NCI-H146 (cell line): ENCODE measurements around the gene KIF13A.
"Not testable (repeated sequence)": the region's sequence is repeated elsewhere in the genome, so short reads cannot be mapped to it uniquely, and the experiment has no call there.

Source experiments
- DNase-seq: peaks from one replicate; lab custom pipeline; 2025; lab: John Stamatoyannopoulos, UW

Gene KIF13A

GRCh38 chr6:17968876-17969275 lies 18.6 kb downstream of the KIF13A start:
- DNase-seq: no peak

DNA sequence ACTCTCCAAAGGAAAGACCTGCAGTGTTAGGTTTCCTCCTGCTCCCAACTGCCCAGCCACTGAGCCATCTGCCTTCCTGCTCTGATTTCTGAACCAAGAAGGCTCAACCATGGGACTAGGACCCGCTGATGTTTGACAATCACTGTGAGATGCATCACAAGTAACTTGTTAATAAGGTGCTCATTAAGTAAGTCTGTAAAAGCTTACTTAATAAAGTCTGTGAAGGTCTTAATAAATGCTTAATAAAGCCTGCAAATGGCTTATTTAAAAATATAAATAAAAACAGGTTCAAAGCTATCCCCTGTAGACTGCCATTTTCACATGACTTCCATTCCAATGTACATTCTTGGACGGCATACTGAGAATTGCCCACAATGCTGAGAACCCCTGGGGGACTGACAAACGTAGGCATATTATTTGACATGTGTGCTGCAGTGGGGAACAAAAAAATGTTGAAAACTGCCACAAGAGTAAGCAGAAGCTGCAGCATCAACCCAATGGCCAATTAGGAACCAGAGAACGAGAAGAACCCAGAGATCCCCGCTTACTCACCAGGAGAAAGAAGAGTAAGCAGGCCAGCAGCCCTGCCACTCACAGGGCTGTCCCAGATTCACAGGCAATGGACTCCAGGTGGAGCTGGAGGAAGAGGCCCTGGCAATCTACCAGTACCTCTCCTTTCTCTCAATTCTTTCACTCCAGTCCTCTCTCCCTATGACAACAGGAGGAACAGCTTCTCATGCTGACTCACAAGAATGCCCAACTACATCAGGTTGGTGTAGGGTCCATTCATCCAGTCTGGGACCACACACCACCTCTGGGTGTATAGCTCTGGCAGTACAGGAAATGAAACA lies 19.5 kb downstream of the KIF13A start:
- no peak for DNase-seq

DNA sequence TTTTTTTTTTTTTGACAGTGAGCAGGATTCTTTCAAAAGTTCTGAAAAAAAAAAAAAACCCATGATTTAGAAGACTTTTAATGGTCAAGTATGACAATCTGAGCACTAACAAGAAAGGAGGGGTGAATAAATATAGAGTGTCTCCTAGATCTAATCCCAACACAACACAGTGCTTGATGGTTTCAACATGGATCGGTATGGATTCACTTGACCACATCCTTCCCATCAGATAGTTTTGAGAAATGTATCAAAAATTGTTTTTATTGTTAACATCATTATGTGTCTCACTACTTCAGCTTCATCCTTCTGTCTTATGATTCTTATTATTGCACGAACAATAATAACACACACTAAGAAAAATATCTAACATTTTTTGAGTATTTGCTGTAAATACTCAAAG lies 21.0 kb downstream of the KIF13A start:
- no peak for DNase-seq

- no peak for DNase-seq
Observed at GRCh38 chr6:17965397-17965796, 22.0 kb downstream of the KIF13A start.

DNA sequence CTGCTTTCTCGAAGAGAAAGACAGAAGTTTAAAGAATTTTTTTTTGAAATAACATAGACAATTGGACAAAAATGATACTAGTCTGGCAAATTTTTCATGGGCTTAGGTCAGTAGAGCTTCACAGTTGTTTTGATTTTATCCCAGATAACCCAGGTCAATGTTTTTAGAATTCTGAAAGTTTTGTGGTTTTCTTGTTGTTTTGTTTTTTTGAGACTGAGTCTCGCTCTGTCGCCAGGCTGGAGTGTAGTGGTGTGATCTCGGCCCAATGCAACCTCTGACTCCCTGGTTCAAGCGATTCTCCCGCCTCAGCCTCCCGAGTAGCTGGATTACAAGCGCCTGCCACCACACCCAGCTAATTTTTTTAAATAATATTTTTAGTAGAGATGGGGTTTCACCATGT lies 22.8 kb downstream of the KIF13A start:
- no peak for DNase-seq

DNA sequence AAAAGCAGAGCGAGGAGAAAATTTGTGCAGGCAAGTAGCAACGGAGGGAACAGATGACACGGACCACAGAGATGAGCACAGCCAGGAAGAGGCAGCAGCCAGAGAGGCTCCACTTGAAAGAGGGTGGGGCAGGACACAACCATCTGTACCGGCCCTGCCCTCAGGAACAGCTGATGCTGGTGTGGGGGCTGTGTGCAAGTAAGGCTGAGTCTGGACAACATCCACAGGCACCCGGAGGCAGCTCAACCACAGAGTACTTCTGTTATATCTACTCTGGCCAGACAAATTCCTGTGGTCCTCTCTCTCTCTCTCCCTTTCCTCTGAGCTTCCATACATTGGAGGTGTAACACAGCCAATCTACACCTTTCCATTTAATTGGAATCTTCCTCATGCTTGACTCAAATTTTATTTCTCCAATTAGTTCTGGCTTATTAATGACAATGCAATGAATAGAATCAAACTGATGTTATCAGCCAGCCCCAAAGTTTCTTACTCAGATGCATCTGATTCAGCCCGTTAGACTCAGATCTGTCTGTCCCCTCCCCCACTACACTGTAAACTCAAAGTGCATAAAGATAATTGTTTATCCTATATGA lies 24.9 kb downstream of the KIF13A start:
- DNase-seq: no peak

DNA sequence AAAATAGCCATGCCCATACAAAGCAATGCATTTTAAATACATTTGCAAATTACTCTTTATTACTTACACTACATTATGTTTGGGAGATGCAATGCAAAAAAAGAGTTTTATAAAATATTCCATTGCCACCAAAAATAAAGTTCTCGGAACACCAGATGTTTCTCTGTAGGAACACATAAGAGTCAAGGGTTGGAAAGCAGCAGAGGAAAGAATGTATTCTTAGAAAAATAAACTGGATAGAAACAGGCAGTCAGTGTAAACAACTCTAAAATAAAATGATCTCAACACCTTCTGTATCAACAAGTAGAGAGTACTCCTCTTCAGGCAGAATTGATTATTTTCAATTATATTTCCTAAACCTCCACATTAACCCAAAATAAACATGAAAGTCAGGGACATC lies 28.1 kb downstream of the KIF13A start:
- no peak for DNase-seq

DNA sequence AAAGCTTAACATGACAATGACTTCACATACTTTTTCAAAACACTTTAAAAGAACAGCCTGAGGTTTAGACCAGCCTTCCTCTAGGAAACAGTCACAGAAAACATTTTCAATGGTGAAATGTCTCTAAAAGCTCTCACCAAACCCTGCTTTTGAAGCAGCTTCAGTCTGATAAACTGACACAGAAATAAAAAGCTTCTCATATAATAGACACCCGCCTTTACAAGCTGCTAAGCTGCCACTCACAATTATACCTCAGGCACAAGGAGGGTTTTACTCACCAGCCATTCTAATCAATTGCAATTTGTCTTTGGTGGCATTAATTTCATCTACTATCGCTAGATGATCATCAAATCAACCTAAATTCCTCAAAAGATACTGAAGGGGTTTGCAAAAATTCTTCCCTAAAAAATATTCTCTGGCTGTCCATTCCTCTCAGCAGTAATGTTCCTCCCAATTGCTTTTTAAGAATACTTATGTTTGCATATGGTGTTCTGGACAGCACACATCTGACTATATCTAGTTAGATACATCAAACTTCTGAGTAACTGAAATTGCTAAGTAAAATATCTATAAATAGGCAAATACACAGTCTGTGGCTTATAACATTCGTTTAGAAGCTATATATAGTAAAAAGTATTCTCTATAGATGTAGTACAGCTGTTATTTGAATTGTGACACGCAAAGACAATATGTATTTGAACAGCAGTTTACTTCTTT lies 29.4 kb downstream of the KIF13A start:
- DNase-seq: no peak

- no peak for DNase-seq
Observed at GRCh38 chr6:17957498-17957897, 29.9 kb downstream of the KIF13A start.

DNA sequence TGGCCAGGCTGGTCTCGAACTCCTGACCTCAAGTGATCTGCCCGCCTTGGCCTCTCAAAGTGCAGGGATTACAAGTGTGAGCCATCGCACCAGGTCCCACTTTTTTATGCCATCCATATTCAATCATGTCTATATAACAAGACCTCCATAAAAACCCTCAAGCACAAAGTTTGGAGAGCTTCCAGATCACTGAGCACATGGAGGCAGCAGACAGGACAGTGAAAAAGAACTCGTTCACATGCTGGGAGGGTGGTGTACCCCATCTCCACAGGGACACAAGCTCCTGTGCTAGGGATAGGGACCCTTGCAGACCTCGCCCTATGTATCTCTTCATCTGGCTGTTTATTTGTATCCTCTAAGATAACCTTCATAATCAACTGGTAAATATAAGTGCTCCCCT lies 30.3 kb downstream of the KIF13A start:
- DNase-seq: no peak

DNA sequence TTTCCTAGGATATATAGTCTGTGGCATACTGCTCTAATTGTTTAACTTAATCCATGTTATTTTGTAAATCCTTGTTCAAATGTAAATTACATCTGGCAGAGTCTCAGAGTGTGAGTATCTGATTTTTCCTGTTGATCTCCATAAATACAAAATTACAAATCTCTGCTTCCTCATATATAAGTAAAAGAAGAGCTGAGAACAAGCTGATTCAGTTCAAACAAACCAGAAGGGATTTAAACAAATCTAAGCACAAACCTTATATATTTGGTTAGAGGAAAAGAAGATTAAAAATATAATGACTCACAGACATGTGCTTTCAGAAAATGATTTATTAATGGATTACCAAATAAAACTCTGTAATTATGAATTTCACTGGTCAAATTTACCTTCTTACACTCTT lies 37.3 kb downstream of the KIF13A start:
- no peak for DNase-seq

DNA sequence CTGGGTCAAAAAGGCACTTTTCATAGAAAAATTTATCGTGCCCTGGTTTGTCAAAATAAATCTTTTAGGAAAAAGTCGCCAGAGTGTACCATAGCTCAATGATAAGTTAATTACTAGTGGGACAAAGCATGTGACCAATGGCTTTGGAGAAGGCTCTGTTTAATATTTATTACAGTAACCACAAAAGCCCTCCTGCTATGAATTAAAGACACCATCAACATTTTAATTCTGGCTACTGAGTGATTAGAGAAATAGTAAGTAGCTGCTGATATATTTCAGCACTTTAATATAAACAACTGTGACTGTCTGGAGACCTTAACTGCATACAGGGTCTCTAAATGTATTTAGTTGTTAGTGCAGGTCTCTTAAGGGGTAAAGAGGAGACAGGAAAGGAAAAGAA lies 38.3 kb downstream of the KIF13A start:
- DNase-seq: no peak

- no peak for DNase-seq
Observed at GRCh38 chr6:17948725-17949124, 38.7 kb downstream of the KIF13A start.

DNA sequence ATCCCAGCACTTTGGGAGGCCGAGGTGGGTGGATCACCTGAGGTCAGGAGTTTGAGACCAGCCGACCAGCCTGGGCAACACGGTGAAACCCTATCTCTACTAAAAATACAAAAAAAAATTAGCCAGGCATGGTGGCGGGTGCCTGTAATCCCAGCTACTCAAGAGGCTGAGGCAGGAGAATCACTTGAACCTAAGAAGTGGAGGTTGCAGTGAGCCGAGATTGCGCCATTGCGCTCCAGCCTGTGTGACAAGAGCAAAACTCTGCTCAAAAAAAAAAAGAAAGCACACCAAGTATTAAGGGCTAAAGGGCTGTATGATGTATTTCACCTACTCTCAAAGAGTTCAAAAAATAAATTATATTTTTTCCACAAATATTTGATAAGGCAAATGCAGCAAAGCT lies 39.9 kb downstream of the KIF13A start:
- not testable (repeated sequence) for DNase-seq

DNA sequence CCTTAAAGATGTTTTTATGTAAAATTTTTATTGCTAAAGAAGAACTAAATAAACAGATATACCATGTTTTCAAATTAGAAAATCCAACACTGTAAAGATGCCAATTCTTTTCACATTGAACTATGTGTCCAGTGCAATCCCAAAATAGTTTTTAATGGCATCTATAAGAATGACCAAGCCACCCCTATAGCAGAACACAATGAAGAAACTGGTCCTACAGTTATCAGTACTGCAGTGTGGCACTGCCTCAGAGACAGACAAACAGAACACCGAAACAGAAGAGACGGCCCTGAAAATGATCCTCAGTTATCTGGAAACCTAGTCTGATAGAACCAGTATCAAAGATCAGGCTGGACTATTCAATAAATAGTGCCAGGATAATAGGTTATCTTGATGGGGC lies 41.9 kb downstream of the KIF13A start:
- DNase-seq: no peak

GRCh38 chr6:17945111-17945510 lies 42.3 kb downstream of the KIF13A start:
- DNase-seq: no peak

GRCh38 chr6:17941318-17941717 lies 46.1 kb downstream of the KIF13A start:
- no peak for DNase-seq

GRCh38 chr6:17940151-17940792 lies 47.2 kb downstream of the KIF13A start:
- DNase-seq: no peak

GRCh38 chr6:17938901-17939300 lies 48.5 kb downstream of the KIF13A start:
- no peak for DNase-seq

GRCh38 chr6:17935188-17936149 lies 52.0 kb downstream of the KIF13A start:
- no peak for DNase-seq

- no peak for DNase-seq
Observed at GRCh38 chr6:17933716-17934115, 53.7 kb downstream of the KIF13A start.
